Measurements from ENCODE around the gene KLHDC9. TPM values are rescaled to one million over a fixed set of nuclear protein-coding genes. Genes with fewer than 3 reads are reported as not detected.

KLHDC9 gene
- total and polyA plus RNA-seq, 9 of the 15 experiments (the other 6 are each of a cell fraction or from before 2014, with no cell fraction given) = not detected

GRCh38 chr1:161128591-161129420 lies 30.6 kb downstream of the KLHDC9 start (continued):
- no peak for TF ChIP-seq TRIM25 (IDR thresholded peaks at IDR 0.05; ENCODE audit: borderline replicate concordance)
- no peak for TF ChIP-seq PHF21A (IDR thresholded peaks at IDR 0.05; ENCODE audit: borderline replicate concordance, low read depth)
- TF ChIP-seq TFAM (CRISPR knock-in tag; conservative IDR thresholded peaks at IDR 0.05) = no peak
- no peak for TF ChIP-seq PHB2 (IDR thresholded peaks at IDR 0.05; ENCODE audit: low read depth)
- TF ChIP-seq PHF20 (IDR thresholded peaks at IDR 0.05; ENCODE audit: partially characterized antibody) = no peak
- TF ChIP-seq RBBP5 (IDR thresholded peaks at IDR 0.05; ENCODE audit: borderline replicate concordance, insufficient read depth, low read length, poor library complexity, severe bottlenecking) = no peak
- TF ChIP-seq POU5F1 (IDR thresholded peaks at IDR 0.05; ENCODE audit: borderline replicate concordance, low read depth, low read length, partially characterized antibody) = no peak
- no peak for TF ChIP-seq IFI16 (CRISPR knock-in tag; IDR thresholded peaks at IDR 0.05)
- TF ChIP-seq DDX20 (tag; IDR thresholded peaks at IDR 0.05; ENCODE audit: low read depth) = no peak
- no peak for TF ChIP-seq BRF2 (IDR thresholded peaks at IDR 0.05; ENCODE audit: borderline replicate concordance, insufficient read depth, insufficient read length)

Measured in K562 (cell line).